ENCODE measurements around the gene MILR1.

DNA sequence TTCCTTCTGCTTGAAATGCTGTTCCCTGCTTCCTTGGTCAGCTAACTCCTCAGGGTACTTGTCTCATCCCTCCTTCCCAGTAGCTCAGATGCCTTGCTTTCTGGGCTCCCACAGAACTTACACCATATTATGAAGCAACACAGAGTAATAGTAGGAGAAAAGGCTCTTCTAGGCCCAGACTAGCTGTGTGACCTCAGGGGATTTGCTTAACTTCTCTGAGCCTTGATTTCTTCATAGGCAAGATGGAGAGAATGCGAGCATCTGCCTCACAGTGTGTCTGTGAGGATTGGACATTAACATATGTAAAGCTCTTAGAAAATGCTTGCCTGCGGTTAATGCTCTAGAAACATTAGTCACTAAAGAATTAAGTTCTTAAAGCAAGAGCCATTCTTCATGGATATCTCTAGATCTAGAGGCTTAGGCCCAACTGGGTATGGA, 36.0 kb upstream of the MILR1 start:
- TF ChIP-seq POLR2AphosphoS5 (IDR thresholded peaks at IDR 0.05; ENCODE audit: borderline replicate concordance, low read depth, low read length) (no peak), EZH2 (IDR thresholded peaks at IDR 0.05) (no peak)

All from SK-N-MC (cell line).